ENCODE results near the gene RASIP1.

Gene RASIP1

GRCh38 chr19:48752496-48753365, 12.3 kb upstream of the RASIP1 start, which contains the start of gene FUT1 (continued):
- TF ChIP-seq ZNF555 (tag by site-specific recombination; conservative IDR thresholded peaks at IDR 0.05) (no peak), ZNF16 (tag by site-specific recombination; IDR thresholded peaks at IDR 0.05; ENCODE audit: low read depth) (no peak), ZNF174 (tag by site-specific recombination; IDR thresholded peaks at IDR 0.05) (no peak), KLF1 (tag by site-specific recombination; IDR thresholded peaks at IDR 0.05) (peak; percentile 100), ZNF768 (tag by site-specific recombination; IDR thresholded peaks at IDR 0.05) (no peak), ZNF37A (tag by site-specific recombination; IDR thresholded peaks at IDR 0.05) (no peak), ZNF23 (tag by site-specific recombination; IDR thresholded peaks at IDR 0.05; ENCODE audit: borderline replicate concordance) (no peak), ZNF645 (tag by site-specific recombination; IDR thresholded peaks at IDR 0.05) (no peak), ZNF138 (tag by site-specific recombination; IDR thresholded peaks at IDR 0.05; ENCODE audit: borderline replicate concordance) (no peak), REST (tag by site-specific recombination; IDR thresholded peaks at IDR 0.05) (no peak), SP7 (tag by site-specific recombination; IDR thresholded peaks at IDR 0.05) (peak; percentile 86), ZNF776 (tag by site-specific recombination; IDR thresholded peaks at IDR 0.05; ENCODE audit: borderline replicate concordance) (no peak), ZNF362 (tag by site-specific recombination; IDR thresholded peaks at IDR 0.05) (0 out of 2 replicates have a peak, but pooled peaks have one; percentile 45), ZNF24 (tag by site-specific recombination; IDR thresholded peaks at IDR 0.05) (peak; percentile 69; the same call in 1 of the 2 replicates), PRDM10 (tag by site-specific recombination; IDR thresholded peaks at IDR 0.05) (peak; percentile 79), ZNF664 (tag by site-specific recombination; IDR thresholded peaks at IDR 0.05) (no peak), ZNF560 (tag by site-specific recombination; IDR thresholded peaks at IDR 0.05; ENCODE audit: borderline replicate concordance) (no peak), ZNF623 (tag by site-specific recombination; IDR thresholded peaks at IDR 0.05) (no peak), MZF1 (tag by site-specific recombination; IDR thresholded peaks at IDR 0.05; ENCODE audit: borderline replicate concordance) (no peak; the same call in 1 of the 2 replicates), ZNF148 (tag by site-specific recombination; IDR thresholded peaks at IDR 0.05; ENCODE audit: borderline replicate concordance) (0 out of 2 replicates have a peak, but pooled peaks have one; percentile 42), ZNF707 (tag by site-specific recombination; IDR thresholded peaks at IDR 0.05) (no peak), ZNF558 (tag by site-specific recombination; IDR thresholded peaks at IDR 0.05) (no peak), ZNF184 (tag by site-specific recombination; IDR thresholded peaks at IDR 0.05) (no peak), ZNF223 (tag by site-specific recombination; IDR thresholded peaks at IDR 0.05) (no peak), ZBTB17 (tag by site-specific recombination; IDR thresholded peaks at IDR 0.05) (peak; percentile 95)
